AG09319 (cell line): ENCODE data around the gene NARF.
"Not testable (repeated sequence)": the region's sequence is repeated elsewhere in the genome, so short reads cannot be mapped to it uniquely, and the experiment has no call there.

Experiments used
- DNase-seq: peaks from one replicate; pipeline ENCODE4 v3.0.0-alpha.2; 2010; ENCODE audit warnings: low read depth; ENCODE audit errors: extremely low read depth
- CTCF ChIP-seq: IDR thresholded peaks from 2 replicates; pipeline ENCODE4 v1.5.1; 2011; ENCODE audit warnings: low read depth, mild to moderate bottlenecking, inconsistent platforms, low read length, moderate library complexity

Gene NARF

GRCh38 chr17:82505296-82505695, 46.8 kb downstream of the NARF start:
- TF ChIP-seq CTCF = no peak
- DNase-seq = no peak

- DNase-seq = not testable (repeated sequence)
Observed at GRCh38 chr17:82506402-82506801, 47.9 kb downstream of the NARF start.

- DNase-seq = no peak
- no peak for TF ChIP-seq CTCF
Observed at GRCh38 chr17:82507631-82508175, 49.2 kb downstream of the NARF start.

GRCh38 chr17:82511642-82512041, 53.1 kb downstream of the NARF start:
- DNase-seq = not testable (repeated sequence)

GRCh38 chr17:82513864-82514263, 55.3 kb downstream of the NARF start:
- DNase-seq = not testable (repeated sequence)

- no peak for DNase-seq
- no peak for TF ChIP-seq CTCF
Observed at GRCh38 chr17:82517230-82517865, 58.8 kb downstream of the NARF start.

GRCh38 chr17:82518826-82519810, 60.6 kb downstream of the NARF start, which contains the start of gene FOXK2:
Gene FOXK2 (plus strand): TSS chr17:82519732. CDS start chr17:82519889, 157 bp downstream.
- DNase-seq = peak; percentile 89
- TF ChIP-seq CTCF = no peak

GRCh38 chr17:82519971-82520903, 61.7 kb downstream of the NARF start:
- TF ChIP-seq CTCF = no peak
- no peak for DNase-seq
